Measurements from ENCODE around the gene IFT57.

DNA sequence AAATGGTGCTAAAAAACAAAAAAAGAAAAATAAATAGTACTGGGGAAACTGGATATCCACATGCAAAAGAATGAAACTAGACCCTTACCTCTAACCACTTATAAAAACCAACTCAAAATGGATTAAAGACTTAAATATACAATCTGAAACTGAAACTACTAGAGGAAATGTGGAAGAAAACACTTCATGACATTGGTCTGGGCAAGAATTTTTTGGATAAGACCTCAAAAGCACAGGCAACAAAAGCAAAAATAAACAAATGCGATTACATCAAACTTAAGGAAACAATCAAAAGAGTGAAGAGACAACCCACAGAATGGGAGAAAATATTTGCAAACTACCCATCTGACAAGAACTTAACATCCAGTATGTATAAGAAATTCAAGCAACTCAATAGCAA, 6.4 kb downstream of the IFT57 start:
- TF ChIP-seq EZH2phosphoT487 (conservative IDR thresholded peaks at IDR 0.05; ENCODE audit: low read length) (no peak), CTCF (IDR thresholded peaks at IDR 0.05; ENCODE audit: insufficient read depth, low read length, poor library complexity, severe bottlenecking) (no peak)

All from SU-DHL-6 (cell line).